Psoas muscle (tissue), 8 donors: ENCODE data around the gene RBM7. TPM values are rescaled to one million over a fixed set of nuclear protein-coding genes. Genes with fewer than 3 reads are reported as not detected.

Experiments used
- ATAC-seq, 4 donors: fragments of 200-7000 bp; cut with Tn5 transposase; one replicate each; pipeline ENCODE4 v1.9.1; 2020; ENCODE audit warnings: moderate library complexity in 3 of 4, mild to moderate bottlenecking in 2 of 4
- DNase-seq, 2 donors: peaks; one replicate each; pipeline ENCODE4 v3.0.0-alpha.2; 2020
- H3K27ac ChIP-seq: fragments of 200-600 bp; one replicate; pipeline ENCODE4 v1.8.0; 2022
- H3K27me3 ChIP-seq, 3 donors: fragments of 200-600 bp in 1 of 3; one replicate each; pipeline versions ENCODE4 v1.6.1 to v1.8.0; 2013 to 2022; ENCODE audit warnings: low read length in 2 of 3, mild to moderate bottlenecking in 2 of 3, moderate library complexity in 1 of 3; ENCODE audit not compliant: insufficient read depth in 3 of 3
- H3K36me3 ChIP-seq, 2 donors: fragments of 200-600 bp in 1 of 2; one replicate each; pipeline versions ENCODE4 v1.6.1 to v1.8.0; 2013 to 2022; ENCODE audit warnings: low read depth in 1 of 2, mild to moderate bottlenecking in 1 of 2, moderate library complexity in 1 of 2; ENCODE audit not compliant: insufficient read depth in 1 of 2
- H3K4me1 ChIP-seq: fragments of 200-600 bp; one replicate; pipeline ENCODE4 v1.8.0; 2022
- H3K4me3 ChIP-seq: fragments of 200-600 bp; one replicate; pipeline ENCODE4 v1.8.0; 2022; ENCODE audit warnings: mild to moderate bottlenecking
- H3K9me3 ChIP-seq: fragments of 200-600 bp; one replicate; pipeline ENCODE4 v1.8.0; 2022
- WGBS, 3 donors: extraction: QIAGEN DNeasy Blood & Tissue Kit; methylation state at CpG; one replicate each; pipeline versions ENCODE4 v1.1.6 to v1.1.7; 2013; 5-methylcytosine and 5-hydroxymethylcytosine counted together
- intact Hi-C, 2 donors: fragments of 100-400 bp; cut with DNase I; formaldehyde crosslinking; loops; one replicate each; pipeline versions ENCODE4 v1.11.0 to v1.14.2; 2022
- polyA plus RNA-seq, 3 donors: library from polyadenylated mRNA; stranded (reverse); fragments of 200-250 nt; gene quantifications; one replicate each; pipeline ENCODE4 v1.2.3, GENCODE V29; 2013
- total RNA-seq, 4 donors: library from RNA; stranded (reverse); fragmentation: NEBNext Ultra II Directional in 2 of 4; extraction: Animal tissue kit (Norgen Biotek cat#: 25700) in 2 of 4; gene quantifications; one replicate each; pipeline versions ENCODE4 v1.2.1 to v1.2.4, GENCODE V29; 2021 to 2023
- TF ChIP-seq, protein P1 (sequence below): fragments of 200-600 bp; IDR thresholded peaks from one replicate; pipeline ENCODE4 v1.8.0; 2022; ENCODE audit warnings: antibody characterized with exemption
- donor health status: healthy with polysubstance abuse.
- donor health status: DM: no; HTN: no; CAD: no; lungs with moderate emphysema.
- donor health status: Bipolar disorder and iron deficiency.
- donor health status: healthy.
- donor health status: DM: yes; HTN: yes; CAD: no.
- donor health status: DM: no; HTN: no; CAD: no.
- donor health status: DM: no; HTN: no; CAD: no.
- donor health status: DM: yes; HTN: yes; CAD: no.

The RBM7 gene
- total and polyA plus RNA-seq, 7 donors, result 9.1 to 24.1 (median 17.4) TPM

DNA sequence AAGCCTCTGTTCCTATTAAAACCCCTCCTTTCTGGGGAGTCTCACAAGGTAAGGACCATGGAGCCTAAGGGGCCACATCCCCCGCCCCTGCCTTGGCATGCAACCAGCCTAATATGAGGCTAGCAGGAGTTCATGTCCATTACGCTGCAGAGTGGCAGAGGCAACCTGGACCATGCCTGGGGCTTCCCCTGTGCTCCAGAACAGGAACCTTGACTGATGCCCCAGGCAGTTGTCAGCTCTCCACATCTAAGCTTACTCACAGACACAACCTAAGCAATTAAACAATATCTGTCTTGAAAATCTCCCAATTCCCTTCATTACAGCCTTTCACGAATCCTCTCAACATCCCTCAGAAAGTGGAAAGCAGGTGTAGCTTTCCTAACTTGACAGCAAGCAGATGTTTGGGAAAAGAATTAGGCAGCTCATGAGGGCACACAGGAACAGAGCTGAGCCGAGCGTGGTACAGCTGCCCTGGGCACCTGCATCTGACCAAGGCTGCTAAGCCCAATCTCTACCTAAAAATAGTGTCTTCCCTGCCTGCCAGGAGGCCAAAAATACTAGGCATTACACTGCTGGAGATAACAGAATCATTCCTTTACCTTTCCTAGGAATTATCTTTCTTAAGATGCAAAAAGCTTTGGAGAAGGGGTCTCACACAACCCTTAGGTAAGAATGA is 20.9 kb upstream of the RBM7 start:
- no peaks in the 10 kb centered on the region for H3K9me3 ChIP-seq
- 58 to 66% (median 63%) methylated on average over 5 of the region's 5 CpGs for WGBS, 3 donors
- H3K36me3 ChIP-seq, result no peaks in the 10 kb centered on the region
- intact Hi-C loops, result no loop called here
- H3K4me1 ChIP-seq, result no peaks in the 10 kb centered on the region
- H3K4me3 ChIP-seq, result no peak overlapping the region
- DNase-seq (no peak), ATAC-seq (no peak)
- H3K27ac ChIP-seq, result no peak overlapping the region
- TF ChIP-seq, protein P1, sequence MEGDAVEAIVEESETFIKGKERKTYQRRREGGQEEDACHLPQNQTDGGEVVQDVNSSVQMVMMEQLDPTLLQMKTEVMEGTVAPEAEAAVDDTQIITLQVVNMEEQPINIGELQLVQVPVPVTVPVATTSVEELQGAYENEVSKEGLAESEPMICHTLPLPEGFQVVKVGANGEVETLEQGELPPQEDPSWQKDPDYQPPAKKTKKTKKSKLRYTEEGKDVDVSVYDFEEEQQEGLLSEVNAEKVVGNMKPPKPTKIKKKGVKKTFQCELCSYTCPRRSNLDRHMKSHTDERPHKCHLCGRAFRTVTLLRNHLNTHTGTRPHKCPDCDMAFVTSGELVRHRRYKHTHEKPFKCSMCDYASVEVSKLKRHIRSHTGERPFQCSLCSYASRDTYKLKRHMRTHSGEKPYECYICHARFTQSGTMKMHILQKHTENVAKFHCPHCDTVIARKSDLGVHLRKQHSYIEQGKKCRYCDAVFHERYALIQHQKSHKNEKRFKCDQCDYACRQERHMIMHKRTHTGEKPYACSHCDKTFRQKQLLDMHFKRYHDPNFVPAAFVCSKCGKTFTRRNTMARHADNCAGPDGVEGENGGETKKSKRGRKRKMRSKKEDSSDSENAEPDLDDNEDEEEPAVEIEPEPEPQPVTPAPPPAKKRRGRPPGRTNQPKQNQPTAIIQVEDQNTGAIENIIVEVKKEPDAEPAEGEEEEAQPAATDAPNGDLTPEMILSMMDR, result no peak
- no peaks in the 10 kb centered on the region for H3K27me3 ChIP-seq

DNA sequence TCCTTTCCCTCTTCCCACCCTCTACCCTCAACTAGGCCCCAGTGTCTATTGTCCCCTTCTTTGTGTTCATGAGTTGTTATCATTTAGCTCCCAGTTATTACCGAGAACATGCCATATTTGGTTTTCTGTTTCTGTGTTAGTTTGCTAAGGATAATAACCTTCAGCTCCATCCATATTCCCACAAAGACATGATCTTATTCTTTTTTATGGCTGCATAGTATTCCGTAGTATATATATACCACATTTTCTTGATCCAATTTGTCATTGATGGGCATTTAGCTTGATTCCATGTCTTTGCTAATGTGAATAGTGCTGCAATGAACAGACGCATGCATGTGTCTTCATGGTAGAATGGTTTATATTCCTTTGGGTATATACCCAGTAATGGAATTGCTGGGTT is 18.0 kb upstream of the RBM7 start:
- DNase-seq (no peak), ATAC-seq (no peak)
- Histone ChIP-seq H3K36me3 (no peaks in the 10 kb centered on the region), H3K9me3 (no peaks in the 10 kb centered on the region), H3K4me3 (no peak overlapping the region), H3K4me1 (no peaks in the 10 kb centered on the region), H3K27ac (no peak overlapping the region), H3K27me3 (no peaks in the 10 kb centered on the region)
- intact Hi-C loops, result no loop called here
- TF ChIP-seq, protein P1, result no peak
- WGBS, 3 donors, result 66 to 100% (median 98%) methylated on average over 3 of the region's 3 CpGs

DNA sequence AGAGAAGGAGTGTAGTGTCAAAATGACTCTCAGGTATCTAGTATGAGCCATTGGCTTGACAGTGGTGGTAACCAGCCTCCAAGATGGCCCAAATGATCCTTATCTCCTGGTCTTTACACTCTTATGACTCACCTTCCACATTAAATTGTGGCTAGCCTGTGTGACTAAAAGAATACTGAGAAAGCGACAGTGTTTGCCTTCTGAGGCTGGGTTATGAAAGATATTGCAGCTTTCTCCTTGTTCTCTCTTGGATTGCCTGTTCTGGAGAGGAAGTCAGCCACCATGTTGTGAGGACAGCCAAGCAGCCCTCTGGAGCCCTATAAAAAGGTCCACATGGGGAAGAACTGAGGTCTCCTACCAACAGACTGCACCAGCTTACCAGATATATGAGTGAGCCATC is 16.0 kb upstream of the RBM7 start:
- TF ChIP-seq, protein P1, result no peak
- Histone ChIP-seq H3K4me1 (no peaks in the 10 kb centered on the region), H3K4me3 (no peak overlapping the region), H3K27ac (no peak overlapping the region), H3K36me3 (no peaks in the 10 kb centered on the region), H3K27me3 (no peaks in the 10 kb centered on the region), H3K9me3 (no peaks in the 10 kb centered on the region)
- no peak for ATAC-seq
- no peak for DNase-seq
- 90 to 99% (median 95%) methylated on average over 1 of the region's 1 CpG for WGBS, 3 donors
- intact Hi-C loops, result no loop called here

DNA sequence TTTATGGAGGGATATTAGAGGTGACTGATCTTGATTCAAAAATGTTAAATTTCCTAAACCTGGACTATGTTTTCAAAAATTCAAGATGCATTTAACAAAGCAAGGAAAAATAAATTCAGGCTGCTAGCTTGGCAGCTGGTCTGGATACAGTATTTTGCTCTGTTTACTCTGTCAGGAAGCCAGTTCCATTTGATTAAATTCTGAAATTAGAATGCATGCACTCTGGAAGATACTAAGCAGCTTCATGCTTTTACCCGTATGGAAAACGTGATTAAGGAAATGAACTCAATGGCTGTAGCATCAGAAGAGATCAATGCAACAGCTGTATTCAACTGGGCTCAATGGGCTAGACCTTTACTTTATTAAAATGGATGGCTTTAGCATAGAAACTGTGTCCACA is 14.3 kb upstream of the RBM7 start:
- Histone ChIP-seq H3K27ac (no peak overlapping the region), H3K36me3 (no peaks in the 10 kb centered on the region), H3K9me3 (no peaks in the 10 kb centered on the region), H3K4me3 (no peak overlapping the region), H3K4me1 (no peaks in the 10 kb centered on the region), H3K27me3 (no peaks in the 10 kb centered on the region)
- ATAC-seq, result no peak
- no peak for DNase-seq
- intact Hi-C loops, result no loop called here
- TF ChIP-seq, protein P1, result no peak
- WGBS, 3 donors, result 40 to 43% (median 42%) methylated on average over 2 of the region's 2 CpGs

DNA sequence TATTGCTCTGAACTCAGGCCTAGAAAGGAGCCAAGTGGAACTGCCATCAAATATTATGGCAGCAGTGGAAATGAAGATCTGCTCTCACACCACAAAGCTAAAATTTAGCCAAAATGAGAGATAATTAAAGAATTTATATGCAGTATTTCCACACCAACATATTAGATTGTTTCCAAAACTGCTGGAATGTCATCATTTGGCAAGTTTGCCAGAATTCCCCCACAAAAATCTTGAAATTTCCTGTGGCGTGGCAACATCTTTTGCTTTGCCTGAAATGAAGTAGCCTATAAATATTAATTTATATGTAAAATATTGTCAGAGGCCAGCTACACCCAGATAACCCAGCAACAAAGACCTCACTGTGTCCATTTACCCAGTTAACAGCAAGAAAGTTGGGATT is 13.9 kb upstream of the RBM7 start:
- Histone ChIP-seq H3K4me3 (no peak overlapping the region), H3K36me3 (no peaks in the 10 kb centered on the region), H3K27me3 (no peaks in the 10 kb centered on the region), H3K27ac (no peak overlapping the region), H3K9me3 (no peaks in the 10 kb centered on the region), H3K4me1 (no peaks in the 10 kb centered on the region)
- no peak for ATAC-seq
- intact Hi-C loops, result no loop called here
- TF ChIP-seq, protein P1, result no peak
- 80 to 100% (median 91%) methylated on average over 1 of the region's 1 CpG for WGBS, 3 donors
- DNase-seq, result no peak
